Stimulated activated CD8-positive, alpha-beta memory T cell treated with anti-CD3 and anti-CD28 coated beads, Interleukin-4, amount 100 ng/mL, for 1 hour (primary cell): ENCODE data around the gene CAVIN1.
"Not testable (repeated sequence)": the region's sequence is repeated elsewhere in the genome, so short reads cannot be mapped to it uniquely, and the experiment has no call there.

Experiments
- DNase-seq, 2 donors: peaks; one replicate each; pipeline ENCODE4 v3.0.0-alpha.2; 2020; ENCODE audit warnings: low read depth in 2 of 2, low spot score in 1 of 2

CAVIN1 gene

DNA sequence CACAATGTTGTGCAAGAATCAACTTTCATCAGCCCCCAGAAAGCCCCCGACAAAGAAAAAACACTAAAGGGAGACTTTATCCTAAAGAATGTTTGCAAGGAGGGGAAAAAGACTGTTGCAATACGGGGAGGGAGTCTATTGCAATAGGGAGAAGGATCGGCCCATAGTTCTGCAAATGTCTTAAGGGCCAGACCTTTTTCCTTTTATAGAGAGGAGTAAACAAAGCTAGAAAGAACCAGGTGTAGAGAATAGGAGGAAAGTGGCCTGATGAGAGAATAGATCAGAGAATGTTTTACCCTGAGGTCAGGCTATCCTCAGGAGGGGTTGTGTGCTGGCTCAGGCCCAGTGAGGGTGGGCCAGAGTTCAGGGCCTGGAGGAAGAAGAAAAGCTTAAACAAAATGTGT, 8.7 kb upstream of the CAVIN1 start:
- no peak for DNase-seq

DNA sequence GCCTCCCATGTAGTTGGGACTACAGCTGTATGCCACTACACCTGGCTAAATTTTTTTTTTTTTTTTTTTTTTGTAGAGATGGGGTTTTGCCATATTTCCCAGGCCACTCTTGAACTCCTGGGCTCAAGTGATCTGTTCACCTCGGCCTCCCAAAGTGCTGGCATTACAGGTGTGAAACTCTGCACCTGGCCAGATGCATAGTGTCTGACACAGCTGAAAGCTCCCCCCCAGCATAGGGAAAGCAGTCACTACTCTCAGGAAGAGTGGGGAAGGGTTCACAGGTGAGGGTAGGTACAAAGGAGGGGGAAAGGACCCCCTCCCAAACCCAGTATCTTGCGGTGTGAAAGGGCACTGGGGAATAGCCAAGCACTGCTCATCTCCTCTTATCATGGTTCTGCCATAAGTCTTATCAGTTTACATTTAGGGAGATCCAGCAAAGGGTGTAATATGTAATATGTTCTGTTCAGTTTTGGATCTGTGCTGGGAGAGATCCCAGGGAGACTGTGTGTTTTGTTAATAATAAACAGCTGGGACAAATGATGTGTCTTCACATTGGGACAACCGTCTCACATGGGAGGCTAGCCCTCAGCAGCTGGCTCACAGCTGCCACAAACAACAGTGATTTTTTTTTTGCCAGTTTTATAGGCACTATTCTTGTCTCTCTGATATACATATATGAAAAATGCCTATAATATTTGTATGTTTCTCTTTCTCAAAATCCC, 6.8 kb upstream of the CAVIN1 start:
- no peak for DNase-seq

DNA sequence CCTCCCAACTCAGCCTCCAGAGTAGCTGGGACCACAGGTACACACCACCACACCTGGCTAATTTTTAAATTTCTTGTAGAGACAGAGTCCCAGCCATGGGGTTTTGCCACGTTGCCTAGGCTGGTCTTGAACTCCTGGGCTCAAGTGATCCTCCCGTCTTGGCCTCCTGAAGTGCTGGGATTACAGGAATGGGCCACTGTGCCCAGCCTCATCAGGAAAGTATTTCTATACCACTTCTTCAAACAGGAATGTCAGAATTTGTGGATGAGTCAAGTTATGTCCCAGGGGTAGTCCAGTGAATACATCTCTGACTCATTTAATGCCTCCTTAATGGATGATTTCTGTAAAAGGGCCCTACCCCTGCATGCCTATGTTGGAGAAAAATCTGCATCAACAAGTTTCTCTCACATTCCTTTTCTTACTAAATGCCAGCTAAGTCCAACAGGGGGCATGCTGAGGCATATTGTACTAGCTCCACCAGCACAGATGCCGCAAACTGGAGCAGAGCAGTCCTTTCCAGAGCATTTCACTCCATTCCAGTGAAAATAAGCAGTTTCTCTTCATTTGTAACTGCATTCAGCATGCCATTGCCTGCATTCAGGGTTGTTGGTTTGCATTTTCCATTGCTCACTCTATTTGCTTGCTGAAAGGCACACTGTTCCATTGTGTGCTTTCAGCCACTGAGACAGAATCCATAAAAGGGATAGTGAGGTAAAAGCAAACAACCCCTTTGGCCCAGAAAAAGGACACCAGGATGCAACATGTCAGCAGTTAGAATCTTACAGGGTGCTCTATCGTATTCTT, 5.3 kb upstream of the CAVIN1 start:
- DNase-seq, result no peak

GRCh38 chr17:42424991-42425610, 2.0 kb upstream of the CAVIN1 start:
- DNase-seq, result no peak

DNA sequence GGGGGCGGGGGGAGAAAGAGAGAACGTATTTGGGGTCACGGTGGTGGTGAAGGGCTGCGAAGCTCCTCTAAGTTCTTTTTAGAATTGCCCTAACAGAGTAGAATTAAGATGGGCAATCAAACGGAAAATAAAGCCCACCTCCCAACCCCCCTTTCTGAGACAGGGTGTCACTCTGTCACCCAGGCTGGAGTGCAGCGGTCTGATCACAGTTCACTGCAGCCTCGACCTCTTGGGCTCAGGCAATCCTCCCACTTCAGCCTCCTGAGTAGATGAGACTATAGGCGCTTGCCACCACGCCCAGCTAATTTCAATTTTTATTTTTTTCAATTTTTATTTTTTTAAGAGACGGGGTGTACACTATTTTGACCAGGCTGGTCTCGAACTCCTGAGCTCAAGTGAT, 710 bp upstream of the CAVIN1 start:
- no peak for DNase-seq

DNA sequence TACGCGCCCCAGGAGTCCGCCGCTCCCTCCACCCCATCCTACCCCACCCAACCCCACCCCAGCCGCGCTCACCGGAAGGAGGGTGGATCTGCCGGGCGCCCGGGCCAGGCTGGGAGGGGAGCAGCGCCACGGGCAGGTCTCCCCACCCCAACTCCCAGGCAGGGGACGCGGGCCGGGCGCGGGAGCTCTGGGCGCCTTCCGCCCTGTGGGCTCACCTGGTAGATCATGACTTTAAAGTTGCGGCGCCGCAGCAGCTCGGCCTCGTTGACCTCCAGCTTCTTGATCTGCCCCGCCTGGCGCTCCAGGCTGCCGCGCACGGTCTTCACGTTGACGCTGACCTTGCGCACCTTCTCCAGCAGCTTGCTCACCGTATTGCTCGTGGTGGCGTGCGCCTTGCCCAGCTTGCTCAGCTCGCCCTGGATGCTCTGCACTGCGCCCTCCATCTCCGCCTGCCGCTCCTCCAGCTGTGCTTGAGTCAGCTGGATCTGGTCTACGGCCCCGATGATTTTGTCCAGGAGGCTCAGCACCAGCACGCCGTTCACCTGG, 571 bp downstream of the CAVIN1 start:
- DNase-seq, result no peak

- no peak for DNase-seq
These were observed 1.3 kb downstream of the CAVIN1 start for GRCh38 chr17:42421507-42422338.

- DNase-seq, result no peak
These were observed 1.9 kb downstream of the CAVIN1 start for GRCh38 chr17:42421136-42421506.

GRCh38 chr17:42417981-42418380, 5.1 kb downstream of the CAVIN1 start:
- not testable (repeated sequence) for DNase-seq

- DNase-seq, result no peak
These were observed 8.2 kb downstream of the CAVIN1 start for GRCh38 chr17:42414704-42415409.

- DNase-seq, result no peak
These were observed 9.5 kb downstream of the CAVIN1 start for GRCh38 chr17:42413464-42414040.

GRCh38 chr17:42411905-42412679, 11.0 kb downstream of the CAVIN1 start:
- no peak for DNase-seq

DNA sequence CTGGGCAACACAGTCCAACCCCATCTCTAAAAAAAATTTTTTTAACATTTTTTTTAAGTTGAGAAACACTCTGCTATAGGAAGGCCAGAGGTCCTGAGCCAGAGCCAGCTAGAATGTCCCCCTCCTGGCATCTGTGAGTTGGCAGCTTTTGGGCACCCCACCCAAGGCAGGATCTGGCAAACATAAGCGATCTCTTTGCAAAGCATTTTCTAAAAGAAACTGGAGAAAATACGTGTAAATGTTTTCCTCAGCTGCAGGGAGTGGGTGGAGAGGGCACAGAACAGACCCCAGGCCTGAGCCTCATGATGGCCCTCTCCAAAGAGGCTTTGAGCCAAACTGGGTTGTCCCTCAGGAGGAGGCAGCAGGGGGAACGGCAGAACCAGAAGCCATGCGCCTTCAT, 11.7 kb downstream of the CAVIN1 start:
- no peak for DNase-seq

DNA sequence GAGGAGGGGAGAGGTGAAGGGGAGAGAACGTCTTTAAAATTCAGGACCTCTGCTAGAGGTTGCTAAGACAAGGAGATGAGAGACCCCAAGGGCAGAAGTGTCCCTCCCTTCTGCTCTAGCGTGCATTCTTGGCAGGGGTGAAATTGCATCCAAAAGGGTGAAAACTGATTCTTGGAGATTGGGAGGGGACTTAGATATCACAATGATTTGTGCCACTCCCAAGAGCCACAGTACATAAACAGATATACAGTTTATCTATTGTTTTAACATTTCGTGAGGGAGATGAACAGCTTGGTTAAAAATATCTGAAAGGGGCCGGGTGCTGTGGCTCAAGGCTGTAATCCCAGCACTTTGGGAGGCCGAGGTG, 12.8 kb downstream of the CAVIN1 start:
- no peak for DNase-seq

DNA sequence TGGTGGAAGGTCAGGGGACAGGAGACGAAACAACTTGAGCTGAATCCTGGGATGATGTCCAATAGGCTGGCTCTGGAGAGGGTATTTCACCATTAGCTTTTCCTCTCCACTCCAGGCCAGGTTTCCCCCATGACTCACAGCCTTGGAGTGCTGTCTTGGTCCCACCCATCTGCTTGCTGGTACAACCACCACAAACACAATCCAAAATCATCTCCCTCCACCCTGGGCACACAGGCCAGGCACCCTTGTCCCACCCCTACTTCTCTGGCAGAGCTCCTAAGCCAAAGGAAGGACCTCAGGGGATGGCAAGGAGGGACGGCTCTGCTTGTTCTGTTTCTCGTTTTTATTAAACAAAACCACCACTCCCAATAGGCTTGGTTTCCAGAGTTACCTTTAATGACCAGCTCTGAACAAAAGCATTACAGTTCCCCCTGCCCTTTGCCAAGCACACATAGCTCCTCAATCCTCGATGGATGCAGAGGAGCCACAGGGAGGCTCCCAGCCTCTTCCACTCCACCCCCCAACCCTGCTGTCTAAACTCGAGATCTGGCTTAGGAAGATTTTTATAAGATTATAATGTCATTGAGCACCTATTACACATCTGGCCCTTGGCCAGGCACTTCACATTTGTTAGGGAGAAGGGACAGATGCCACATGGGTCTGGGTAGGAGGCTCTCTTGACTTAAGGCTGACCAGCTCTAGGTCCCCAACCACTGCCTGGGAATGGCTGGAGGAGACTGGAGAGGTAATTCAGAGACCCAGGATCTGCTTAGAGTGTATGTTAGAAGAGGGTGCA, 13.3 kb downstream of the CAVIN1 start:
- no peak for DNase-seq

DNA sequence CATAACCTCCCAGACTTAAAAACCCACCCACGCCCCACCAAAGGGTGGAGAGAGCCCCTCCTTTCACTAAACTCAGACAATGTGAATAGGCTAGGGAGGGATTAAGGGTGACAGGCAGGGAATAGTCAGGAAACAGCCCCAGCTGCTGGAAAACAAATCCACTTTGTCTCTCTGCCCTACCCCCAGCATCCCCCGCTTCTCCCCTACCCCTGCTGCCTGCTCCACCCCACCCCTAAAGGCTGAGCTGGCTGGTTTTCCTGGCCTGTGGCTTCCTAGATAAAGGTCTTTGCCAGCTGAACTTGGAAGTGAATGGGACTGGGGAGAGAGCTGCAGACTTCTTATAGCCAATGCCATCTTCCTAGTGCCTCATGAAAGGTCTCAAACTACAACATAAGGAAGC, 15.0 kb downstream of the CAVIN1 start:
- DNase-seq, result no peak

- DNase-seq, result peak in 1 of 2 donors; percentile 32
These were observed 15.7 kb downstream of the CAVIN1 start for GRCh38 chr17:42407289-42407836.

GRCh38 chr17:42406615-42407288, 16.3 kb downstream of the CAVIN1 start:
- no peak for DNase-seq
